Mesendoderm (in vitro differentiated cells): Measurements from ENCODE around the gene NUDT12.
A peak's percentile ranks its signal among the peaks of the same experiment; 100 is the strongest.

ENCODE experiments used
- DNase-seq: peaks from one replicate; pipeline ENCODE4 v3.0.0; 2013
- H2AK5ac ChIP-seq: 2 replicates; pipeline ENCODE4 v1.6.1; 2013; ENCODE audit warnings: low read length, inconsistent platforms
- H2BK120ac ChIP-seq: 2 replicates; pipeline ENCODE4 v1.6.1; 2013; ENCODE audit warnings: low read depth, mild to moderate bottlenecking, low read length, moderate library complexity, mixed read lengths
- H2BK15ac ChIP-seq: replicated peaks from 2 replicates; pipeline ENCODE4 v1.6.1; 2013; ENCODE audit warnings: low read depth, mild to moderate bottlenecking, moderate library complexity
- H2BK5ac ChIP-seq: 2 replicates; pipeline ENCODE4 v1.6.1; 2013; ENCODE audit warnings: low read length, inconsistent platforms
- H3K18ac ChIP-seq: 2 replicates; pipeline ENCODE4 v1.6.1; 2013; ENCODE audit warnings: mild to moderate bottlenecking, low read length, mixed read lengths
- H3K23ac ChIP-seq: one replicate; pipeline ENCODE4 v1.6.1; 2013; ENCODE audit warnings: low read length
- H3K27ac ChIP-seq: 2 replicates; pipeline ENCODE4 v1.5.1; 2013; ENCODE audit warnings: low read depth, mild to moderate bottlenecking, inconsistent platforms, low read length, moderate library complexity
- H3K27me3 ChIP-seq: 2 replicates; pipeline ENCODE4 v1.6.1; 2013; ENCODE audit warnings: low read length, control low read depth, mild to moderate bottlenecking, inconsistent platforms; ENCODE audit not compliant: insufficient read depth, poor library complexity
- H3K36me3 ChIP-seq: 2 replicates; pipeline ENCODE4 v1.6.1; 2013; ENCODE audit warnings: low read length, inconsistent platforms; ENCODE audit not compliant: control insufficient read depth, insufficient read depth
- H3K4ac ChIP-seq: one replicate; pipeline ENCODE4 v1.6.1; 2013; ENCODE audit warnings: low read depth, mild to moderate bottlenecking, low read length, moderate library complexity
- H3K4me1 ChIP-seq: 2 replicates; pipeline ENCODE4 v1.6.1; 2013; ENCODE audit warnings: low read depth, low read length, inconsistent platforms; ENCODE audit not compliant: control insufficient read depth
- H3K4me2 ChIP-seq: 2 replicates; pipeline ENCODE4 v1.6.1; 2013; ENCODE audit warnings: low read length
- H3K4me3 ChIP-seq: 2 replicates; pipeline ENCODE4 v1.5.1; 2013; ENCODE audit warnings: mild to moderate bottlenecking, low read length
- H3K56ac ChIP-seq: one replicate; pipeline ENCODE4 v1.6.1; 2013; ENCODE audit warnings: low read length
- H3K79me1 ChIP-seq: 2 replicates; pipeline ENCODE4 v1.6.1; 2013; ENCODE audit warnings: low read length, inconsistent platforms
- H3K79me2 ChIP-seq: 2 replicates; pipeline ENCODE4 v1.6.1; 2013; ENCODE audit warnings: mild to moderate bottlenecking, low read length; ENCODE audit not compliant: control insufficient read depth, insufficient read depth
- H3K9ac ChIP-seq: 2 replicates; pipeline ENCODE4 v1.6.1; 2013; ENCODE audit warnings: low read length, inconsistent platforms
- H4K5ac ChIP-seq: one replicate; pipeline ENCODE4 v1.6.1; 2013; ENCODE audit warnings: low read length
- H4K8ac ChIP-seq: one replicate; pipeline ENCODE4 v1.6.1; 2013; ENCODE audit warnings: low read depth, mild to moderate bottlenecking, control low read depth, low read length, moderate library complexity
- WGBS: extraction: QIAGEN DNeasy Blood & Tissue Kit; methylation state at CpG from one replicate; pipeline ENCODE4 v1.1.7; 2013; ENCODE audit warnings: low lambda C conversion rate, missing lambda C conversion rate; ENCODE audit not compliant: insufficient coverage; ENCODE audit errors: extremely low coverage; 5-methylcytosine and 5-hydroxymethylcytosine counted together

Gene NUDT12

GRCh38 chr5:103561685-103562452 lies 720 bp downstream of the NUDT12 start:
- WGBS = no CpG with 5 or more reads among the region's 14 CpGs
- H3K27ac ChIP-seq = peak overlapping the region; percentile 93

GRCh38 chr5:103560826-103561225 lies 1.8 kb downstream of the NUDT12 start:
- WGBS = no CpG with 5 or more reads among the region's 3 CpGs
- no peak overlapping the region for H3K27ac ChIP-seq
- no peaks in the 10 kb centered on the region for H3K79me2 ChIP-seq
- no peak overlapping the region for H3K4me2 ChIP-seq
- H3K18ac ChIP-seq = no peak overlapping the region
- no peaks in the 10 kb centered on the region for H3K27me3 ChIP-seq
- no peak overlapping the region for H3K4ac ChIP-seq
- H2BK15ac ChIP-seq = no peak overlapping the region
- H4K5ac ChIP-seq = no peak overlapping the region
- no peaks in the 10 kb centered on the region for H3K36me3 ChIP-seq
- no peak overlapping the region for H3K56ac ChIP-seq
- no peak overlapping the region for H4K8ac ChIP-seq
- H3K79me1 ChIP-seq = no peaks in the 10 kb centered on the region
- no peak overlapping the region for H3K4me3 ChIP-seq
- H2BK5ac ChIP-seq = no peak overlapping the region
- no peak overlapping the region for H3K23ac ChIP-seq
- no peaks in the 10 kb centered on the region for H3K4me1 ChIP-seq
- no peak overlapping the region for H3K9ac ChIP-seq
- no peak overlapping the region for H2BK120ac ChIP-seq
- DNase-seq = no peak
- H2AK5ac ChIP-seq = no peak overlapping the region

More at GRCh38 chr5:103561685-103562452, 720 bp downstream of the NUDT12 start:
- Histone ChIP-seq H3K27me3 (no peaks in the 10 kb centered on the region), H2BK5ac (no peak overlapping the region), H3K56ac (peak overlapping the region; percentile 97), H4K8ac (peak overlapping the region; percentile 17), H2AK5ac (no peak overlapping the region), H3K79me2 (no peaks in the 10 kb centered on the region), H2BK120ac (no peak overlapping the region), H2BK15ac (no peak overlapping the region), H3K23ac (no peak overlapping the region), H3K79me1 (no peaks in the 10 kb centered on the region), H3K36me3 (no peaks in the 10 kb centered on the region), H3K4ac (peak overlapping the region; percentile 73), H4K5ac (no peak overlapping the region), H3K18ac (peak overlapping the region; percentile 69), H3K4me1 (no peaks in the 10 kb centered on the region), H3K4me3 (peak overlapping the region; percentile 93), H3K4me2 (peak overlapping the region; percentile 63), H3K9ac (peak overlapping the region; percentile 87)
- no peak for DNase-seq

- H3K4me2 ChIP-seq = no peak overlapping the region
- H3K36me3 ChIP-seq = no peaks in the 10 kb centered on the region
- no peak overlapping the region for H3K23ac ChIP-seq
- no peaks in the 10 kb centered on the region for H3K27me3 ChIP-seq
- no peak overlapping the region for H2BK120ac ChIP-seq
- H2BK15ac ChIP-seq = no peak overlapping the region
- WGBS = no CpG with 5 or more reads among the region's 2 CpGs
- no peak overlapping the region for H3K9ac ChIP-seq
- no peak overlapping the region for H3K4me3 ChIP-seq
- no peak overlapping the region for H2AK5ac ChIP-seq
- H2BK5ac ChIP-seq = no peak overlapping the region
- no peak overlapping the region for H3K56ac ChIP-seq
- no peak overlapping the region for H3K18ac ChIP-seq
- H3K27ac ChIP-seq = no peak overlapping the region
- H3K4me1 ChIP-seq = no peaks in the 10 kb centered on the region
- no peak overlapping the region for H4K5ac ChIP-seq
- no peaks in the 10 kb centered on the region for H3K79me1 ChIP-seq
- DNase-seq = no peak
- H3K4ac ChIP-seq = no peak overlapping the region
- no peaks in the 10 kb centered on the region for H3K79me2 ChIP-seq
- H4K8ac ChIP-seq = no peak overlapping the region
These were observed 15.7 kb downstream of the NUDT12 start for GRCh38 chr5:103546858-103547257.

- H3K18ac ChIP-seq = no peak overlapping the region
- H2AK5ac ChIP-seq = no peak overlapping the region
- H4K5ac ChIP-seq = no peak overlapping the region
- H3K27ac ChIP-seq = no peak overlapping the region
- H3K4me2 ChIP-seq = no peak overlapping the region
- H3K23ac ChIP-seq = no peak overlapping the region
- H3K79me1 ChIP-seq = no peaks in the 10 kb centered on the region
- no peak overlapping the region for H2BK120ac ChIP-seq
- H2BK15ac ChIP-seq = no peak overlapping the region
- H4K8ac ChIP-seq = no peak overlapping the region
- no peak overlapping the region for H2BK5ac ChIP-seq
- H3K4me1 ChIP-seq = no peaks in the 10 kb centered on the region
- no peak for DNase-seq
- H3K79me2 ChIP-seq = no peaks in the 10 kb centered on the region
- H3K36me3 ChIP-seq = no peaks in the 10 kb centered on the region
- no peaks in the 10 kb centered on the region for H3K27me3 ChIP-seq
- no peak overlapping the region for H3K56ac ChIP-seq
- no peak overlapping the region for H3K4ac ChIP-seq
- no peak overlapping the region for H3K4me3 ChIP-seq
- no peak overlapping the region for H3K9ac ChIP-seq
These were observed 20.1 kb downstream of the NUDT12 start for GRCh38 chr5:103542441-103542840.

- H3K18ac ChIP-seq = no peak overlapping the region
- no peaks in the 10 kb centered on the region for H3K79me1 ChIP-seq
- H3K56ac ChIP-seq = no peak overlapping the region
- no peak overlapping the region for H2BK15ac ChIP-seq
- no peak overlapping the region for H2AK5ac ChIP-seq
- H2BK120ac ChIP-seq = no peak overlapping the region
- no peak overlapping the region for H3K9ac ChIP-seq
- no peaks in the 10 kb centered on the region for H3K79me2 ChIP-seq
- H4K5ac ChIP-seq = no peak overlapping the region
- H3K4me1 ChIP-seq = no peaks in the 10 kb centered on the region
- DNase-seq = no peak
- no peak overlapping the region for H3K4me3 ChIP-seq
- WGBS = no CpG with 5 or more reads among the region's 3 CpGs
- no peak overlapping the region for H3K4me2 ChIP-seq
- no peak overlapping the region for H3K4ac ChIP-seq
- no peaks in the 10 kb centered on the region for H3K36me3 ChIP-seq
- no peak overlapping the region for H2BK5ac ChIP-seq
- no peak overlapping the region for H4K8ac ChIP-seq
- no peak overlapping the region for H3K27ac ChIP-seq
- H3K23ac ChIP-seq = no peak overlapping the region
- H3K27me3 ChIP-seq = no peaks in the 10 kb centered on the region
These were observed 21.0 kb downstream of the NUDT12 start for GRCh38 chr5:103541569-103541968.

- H2BK5ac ChIP-seq = no peak overlapping the region
- H3K18ac ChIP-seq = no peak overlapping the region
- no peak overlapping the region for H2BK120ac ChIP-seq
These were observed 21.5 kb downstream of the NUDT12 start for GRCh38 chr5:103541114-103541513.

More at GRCh38 chr5:103541114-103541513, 21.5 kb downstream of the NUDT12 start:
- H3K79me1 ChIP-seq = no peaks in the 10 kb centered on the region
- no peak overlapping the region for H4K8ac ChIP-seq
- no peak overlapping the region for H4K5ac ChIP-seq
- no peak overlapping the region for H3K4me2 ChIP-seq
- no peak overlapping the region for H3K4me3 ChIP-seq
- H3K4ac ChIP-seq = no peak overlapping the region
- H3K9ac ChIP-seq = no peak overlapping the region
- no peak overlapping the region for H2AK5ac ChIP-seq
- H3K79me2 ChIP-seq = no peaks in the 10 kb centered on the region
- no peak overlapping the region for H3K56ac ChIP-seq
- no CpG with 5 or more reads among the region's 2 CpGs for WGBS
- no peaks in the 10 kb centered on the region for H3K27me3 ChIP-seq
- no peak overlapping the region for H3K23ac ChIP-seq
- no peak for DNase-seq
- H3K36me3 ChIP-seq = no peaks in the 10 kb centered on the region
- no peak overlapping the region for H3K27ac ChIP-seq
- H2BK15ac ChIP-seq = no peak overlapping the region
- H3K4me1 ChIP-seq = no peaks in the 10 kb centered on the region
